Inferior parietal cortex (tissue), 1 donor: ENCODE results near the gene GOLGA6L7.
"Not testable (repeated sequence)": the region's sequence is repeated elsewhere in the genome, so short reads cannot be mapped to it uniquely, and the experiment has no call there.

Experiments
- DNase-seq: peaks from one replicate; pipeline ENCODE4 v3.0.0-alpha.2; 2016; ENCODE audit errors: extremely low spot score

The GOLGA6L7 gene

GRCh38 chr15:28885128-28885629, 36.7 kb upstream of the GOLGA6L7 start:
- no peak for DNase-seq

GRCh38 chr15:28884151-28884940, 35.9 kb upstream of the GOLGA6L7 start:
- DNase-seq, result no peak

- no peak for DNase-seq
Measured at GRCh38 chr15:28881600-28881999, 33.2 kb upstream of the GOLGA6L7 start.

GRCh38 chr15:28881170-28881569, 32.7 kb upstream of the GOLGA6L7 start:
- DNase-seq, result no peak

GRCh38 chr15:28880680-28881079, 32.2 kb upstream of the GOLGA6L7 start:
- DNase-seq, result no peak

- DNase-seq, result no peak
Measured at GRCh38 chr15:28879551-28879950, 31.1 kb upstream of the GOLGA6L7 start.

- no peak for DNase-seq
Measured at GRCh38 chr15:28878209-28878608, 29.8 kb upstream of the GOLGA6L7 start.

- DNase-seq, result no peak
Measured at GRCh38 chr15:28876845-28877185, 28.4 kb upstream of the GOLGA6L7 start.

GRCh38 chr15:28876131-28876844, 27.8 kb upstream of the GOLGA6L7 start:
- no peak for DNase-seq

- no peak for DNase-seq
Measured at GRCh38 chr15:28875461-28876000, 27.1 kb upstream of the GOLGA6L7 start.

GRCh38 chr15:28873585-28874190, 25.2 kb upstream of the GOLGA6L7 start:
- no peak for DNase-seq

GRCh38 chr15:28873006-28873405, 24.6 kb upstream of the GOLGA6L7 start:
- no peak for DNase-seq

- no peak for DNase-seq
Measured at GRCh38 chr15:28871168-28871567, 22.7 kb upstream of the GOLGA6L7 start.

GRCh38 chr15:28868744-28869345, 20.4 kb upstream of the GOLGA6L7 start:
- DNase-seq, result no peak

GRCh38 chr15:28861589-28862293, 13.3 kb upstream of the GOLGA6L7 start:
- DNase-seq, result not testable (repeated sequence)

GRCh38 chr15:28861031-28861534, 12.6 kb upstream of the GOLGA6L7 start:
- no peak for DNase-seq

GRCh38 chr15:28854578-28854977, 6.1 kb upstream of the GOLGA6L7 start:
- DNase-seq, result not testable (repeated sequence)

GRCh38 chr15:28853654-28854053, 5.2 kb upstream of the GOLGA6L7 start:
- DNase-seq, result not testable (repeated sequence)

GRCh38 chr15:28849766-28850165, 1.3 kb upstream of the GOLGA6L7 start:
- not testable (repeated sequence) for DNase-seq

GRCh38 chr15:28849271-28849670, 827 bp upstream of the GOLGA6L7 start:
- not testable (repeated sequence) for DNase-seq

GRCh38 chr15:28847959-28848358, 485 bp downstream of the GOLGA6L7 start:
- DNase-seq, result not testable (repeated sequence)
